Duodenal mucosa (tissue), 2 donors: ENCODE results near the gene MAPKBP1.

Source experiments
- H3K27ac ChIP-seq: one replicate; pipeline ENCODE4 v1.7.0; 2013; ENCODE audit warnings: low read depth, low read length
- H3K27me3 ChIP-seq, 2 donors: one replicate each; pipeline ENCODE4 v1.7.0; 2013; ENCODE audit warnings: low read length in 2 of 2, control low read depth in 1 of 2; ENCODE audit not compliant: insufficient read depth in 2 of 2, control insufficient read depth in 1 of 2
- H3K36me3 ChIP-seq, 2 donors: one replicate each; pipeline ENCODE4 v1.7.0; 2013; ENCODE audit warnings: low read length in 2 of 2, control low read depth in 1 of 2; ENCODE audit not compliant: insufficient read depth in 2 of 2, control insufficient read depth in 1 of 2
- H3K4me1 ChIP-seq, 2 donors: one replicate each; pipeline ENCODE4 v1.7.0; 2013; ENCODE audit warnings: low read length in 2 of 2, control low read depth in 1 of 2; ENCODE audit not compliant: insufficient read depth in 2 of 2, control insufficient read depth in 1 of 2
- H3K4me3 ChIP-seq, 2 donors: one replicate each; pipeline ENCODE4 v1.7.0; 2013; ENCODE audit warnings: low read length in 2 of 2, low read depth in 1 of 2
- H3K9ac ChIP-seq, 2 donors: one replicate each; pipeline ENCODE4 v1.7.0; 2013; ENCODE audit warnings: low read length in 2 of 2, low read depth in 1 of 2
- H3K9me3 ChIP-seq, 2 donors: one replicate each; pipeline ENCODE4 v1.7.0; 2013; ENCODE audit warnings: low read length in 2 of 2, control low read depth in 1 of 2; ENCODE audit not compliant: control insufficient read depth in 1 of 2

MAPKBP1 gene

GRCh38 chr15:41792000-41792637, 17.8 kb downstream of the MAPKBP1 start:
- H3K9ac ChIP-seq: no peak overlapping the region
- H3K27ac ChIP-seq: no peak overlapping the region
- no peaks in the 10 kb centered on the region for H3K36me3 ChIP-seq
- no peak overlapping the region for H3K4me3 ChIP-seq
- H3K27me3 ChIP-seq: no peaks in the 10 kb centered on the region
- peaks cover 40 to 44% of the 10 kb centered on the region in 2 donors for H3K4me1 ChIP-seq
- H3K9me3 ChIP-seq: no peaks in the 10 kb centered on the region

GRCh38 chr15:41794081-41794480, 19.8 kb downstream of the MAPKBP1 start:
- Histone ChIP-seq H3K36me3 (no peaks in the 10 kb centered on the region), H3K9me3 (no peaks in the 10 kb centered on the region), H3K9ac (no peak overlapping the region), H3K27me3 (no peaks in the 10 kb centered on the region), H3K27ac (no peak overlapping the region), H3K4me3 (no peak overlapping the region), H3K4me1 (peaks cover 40 to 42% of the 10 kb centered on the region in 2 donors)

- Histone ChIP-seq H3K9ac (no peak overlapping the region), H3K4me3 (no peak overlapping the region), H3K9me3 (no peaks in the 10 kb centered on the region), H3K36me3 (peaks cover 0 to 6% of the 10 kb centered on the region in 2 donors), H3K27me3 (no peaks in the 10 kb centered on the region), H3K4me1 (peaks cover 28% of the 10 kb centered on the region in 2 donors), H3K27ac (no peak overlapping the region)
Measured at GRCh38 chr15:41795996-41796856, 21.9 kb downstream of the MAPKBP1 start.

GRCh38 chr15:41797201-41797944, 23.1 kb downstream of the MAPKBP1 start:
- no peak overlapping the region for H3K4me3 ChIP-seq
- peaks cover 0 to 10% of the 10 kb centered on the region in 2 donors for H3K36me3 ChIP-seq
- H3K9ac ChIP-seq: no peak overlapping the region
- no peaks in the 10 kb centered on the region for H3K9me3 ChIP-seq
- H3K27me3 ChIP-seq: no peaks in the 10 kb centered on the region
- no peak overlapping the region for H3K27ac ChIP-seq
- peaks cover 19 to 20% of the 10 kb centered on the region in 2 donors for H3K4me1 ChIP-seq

GRCh38 chr15:41798607-41799487, 24.6 kb downstream of the MAPKBP1 start:
- Histone ChIP-seq H3K27ac (no peak overlapping the region), H3K36me3 (peaks cover 0 to 10% of the 10 kb centered on the region in 2 donors), H3K4me3 (no peak overlapping the region), H3K9ac (peak overlapping the region in 1 of 2 donors; percentile 22), H3K27me3 (no peaks in the 10 kb centered on the region), H3K4me1 (peaks cover 19 to 20% of the 10 kb centered on the region in 2 donors), H3K9me3 (no peaks in the 10 kb centered on the region)

DNA sequence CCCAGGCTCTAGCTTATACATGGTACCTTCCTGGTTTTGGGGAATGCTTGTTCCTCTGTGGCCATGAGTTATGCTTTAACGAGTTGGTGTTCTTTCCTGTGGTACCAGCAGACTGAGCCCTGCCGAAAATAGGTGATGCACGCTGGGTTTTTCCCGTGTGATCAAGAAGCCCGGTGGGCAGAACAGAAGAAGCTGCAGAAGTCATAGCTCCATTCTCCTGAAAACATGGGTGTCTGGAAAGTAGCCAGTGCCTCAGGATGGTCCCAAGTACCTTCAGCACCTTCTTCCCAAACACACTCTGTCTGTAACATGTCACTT, 25.2 kb downstream of the MAPKBP1 start:
- no peak overlapping the region for H3K27ac ChIP-seq
- H3K9me3 ChIP-seq: no peaks in the 10 kb centered on the region
- H3K9ac ChIP-seq: peak overlapping the region in 1 of 2 donors; percentile 22
- H3K27me3 ChIP-seq: no peaks in the 10 kb centered on the region
- peaks cover 19 to 20% of the 10 kb centered on the region in 2 donors for H3K4me1 ChIP-seq
- no peak overlapping the region for H3K4me3 ChIP-seq
- H3K36me3 ChIP-seq: peaks cover 0 to 10% of the 10 kb centered on the region in 2 donors

- no peak overlapping the region for H3K27ac ChIP-seq
- peaks cover 16 to 19% of the 10 kb centered on the region in 2 donors for H3K4me1 ChIP-seq
- no peak overlapping the region for H3K4me3 ChIP-seq
- H3K27me3 ChIP-seq: no peaks in the 10 kb centered on the region
- peaks cover 0 to 15% of the 10 kb centered on the region in 2 donors for H3K36me3 ChIP-seq
- no peak overlapping the region for H3K9ac ChIP-seq
- H3K9me3 ChIP-seq: no peaks in the 10 kb centered on the region
Measured at GRCh38 chr15:41801185-41801584, 26.9 kb downstream of the MAPKBP1 start.

DNA sequence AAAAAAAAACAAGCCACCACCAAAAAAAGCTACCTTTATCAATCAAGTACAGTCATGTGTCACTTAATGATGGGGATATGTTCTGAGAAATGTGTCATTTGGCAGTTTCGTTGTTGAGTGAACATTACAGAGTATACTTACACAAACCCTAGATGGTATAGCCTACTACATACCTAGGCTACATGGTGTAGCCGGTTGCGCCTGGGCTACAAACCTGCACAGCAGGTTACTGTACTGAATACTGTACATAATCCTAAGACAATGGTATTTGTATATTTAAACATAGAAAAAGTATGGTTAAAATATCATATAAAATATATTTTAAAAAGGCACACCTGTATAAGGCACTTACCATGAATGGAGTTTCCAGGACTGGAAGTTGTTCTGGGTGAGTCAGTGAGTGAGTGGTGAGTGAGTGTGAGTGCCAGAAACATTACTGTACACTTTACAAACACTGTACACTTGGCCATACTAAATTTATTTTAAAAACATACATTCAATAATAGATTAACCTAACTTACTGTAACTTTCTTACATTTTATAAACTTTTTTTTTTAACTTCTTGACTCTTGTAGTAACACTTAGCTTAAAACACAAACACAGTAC, 27.7 kb downstream of the MAPKBP1 start:
- H3K27me3 ChIP-seq: no peaks in the 10 kb centered on the region
- H3K27ac ChIP-seq: no peak overlapping the region
- peaks cover 18 to 21% of the 10 kb centered on the region in 2 donors for H3K4me1 ChIP-seq
- H3K9me3 ChIP-seq: no peaks in the 10 kb centered on the region
- H3K4me3 ChIP-seq: no peak overlapping the region
- peaks cover 0 to 21% of the 10 kb centered on the region in 2 donors for H3K36me3 ChIP-seq
- H3K9ac ChIP-seq: no peak overlapping the region

DNA sequence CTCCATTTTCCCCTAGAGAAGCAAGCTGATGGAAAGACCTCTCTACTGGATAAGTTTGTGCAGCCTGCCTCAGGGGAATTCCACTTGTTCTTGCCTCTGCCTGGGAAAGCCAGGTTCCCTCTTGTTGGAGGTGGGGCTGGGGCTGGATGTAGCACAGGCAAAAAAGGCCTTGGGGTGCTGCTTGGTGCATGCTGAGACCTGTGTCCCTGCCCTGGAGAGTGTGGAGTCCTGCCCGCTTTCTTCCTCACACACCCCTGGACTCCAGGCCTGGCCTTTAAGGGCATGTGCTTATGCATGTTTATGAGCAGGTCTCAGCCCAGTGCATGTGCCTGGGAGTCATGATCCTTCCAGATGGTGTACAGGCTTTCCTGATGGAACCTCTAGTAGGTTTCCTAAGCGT, 30.1 kb downstream of the MAPKBP1 start:
- Histone ChIP-seq H3K36me3 (peaks cover 0 to 21% of the 10 kb centered on the region in 2 donors), H3K27ac (peak overlapping the region; percentile 22), H3K4me1 (peaks cover 9 to 11% of the 10 kb centered on the region in 2 donors), H3K27me3 (no peaks in the 10 kb centered on the region), H3K9ac (no peak overlapping the region), H3K9me3 (no peaks in the 10 kb centered on the region), H3K4me3 (no peak overlapping the region)
